H1 (cell line): ENCODE measurements around the gene PDK1. TPM values are rescaled to one million over a fixed set of nuclear protein-coding genes. Genes with fewer than 3 reads are reported as not detected.
A peak's percentile ranks its signal among the peaks of the same experiment; 100 is the strongest.

Source experiments
- CTCF ChIA-PET: fragments of 300-600 bp; sonication (Branson Sonifier 250); formaldehyde crosslinking; loops from one replicate; lab custom pipeline; 2021; ENCODE audit not compliant: partially characterized antibody; lab: Charles Lee
- POLR2A ChIA-PET: fragments of 300-600 bp; sonication (Branson Sonifier 250); formaldehyde crosslinking; loops from one replicate; lab custom pipeline; 2021; ENCODE audit warnings: inconsistent platforms; ENCODE audit not compliant: partially characterized antibody; lab: Charles Lee
- DNase-seq, 2 experiments: peaks; one replicate each; pipeline versions ENCODE4 v3.0.0 to v3.0.0-alpha.2; 2010 to 2022; ENCODE audit warnings: low spot score in 2 of 2, low read depth in 1 of 2, mixed read lengths in 1 of 2
- FAIRE-seq: peaks from 2 replicates; lab custom pipeline; 2011; peaks lifted over from hg19 to GRCh38; lab: Jason Lieb, UNC
- H2AFZ ChIP-seq: 2 replicates; pipeline ENCODE4 v1.8.1; 2012; ENCODE audit warnings: low read length, inconsistent platforms
- H2AK5ac ChIP-seq: 2 replicates; pipeline ENCODE4 v1.6.1; 2013; ENCODE audit warnings: low read depth, low read length
- H2BK120ac ChIP-seq: replicated peaks from 2 replicates; pipeline ENCODE3; 2013; ENCODE audit warnings: low read depth, low read length, inconsistent platforms
- H2BK12ac ChIP-seq: 2 replicates; pipeline ENCODE4 v1.6.1; 2013; ENCODE audit warnings: low read depth, low read length
- H2BK15ac ChIP-seq: 2 replicates; pipeline ENCODE4 v1.6.1; 2013; ENCODE audit warnings: low read length
- H2BK20ac ChIP-seq: 2 replicates; pipeline ENCODE4 v1.6.1; 2013; ENCODE audit warnings: low read length
- H2BK5ac ChIP-seq: 2 replicates; pipeline ENCODE4 v1.6.1; 2013; ENCODE audit warnings: low read depth, low read length
- H3K14ac ChIP-seq: 2 replicates; pipeline ENCODE4 v1.6.1; 2013; ENCODE audit warnings: inconsistent platforms; ENCODE audit not compliant: insufficient read length
- H3K18ac ChIP-seq: 2 replicates; pipeline ENCODE4 v1.6.1; 2013; ENCODE audit warnings: low read length; ENCODE audit errors: extremely low read depth
- H3K23ac ChIP-seq: 2 replicates; pipeline ENCODE4 v1.6.1; 2013; ENCODE audit warnings: inconsistent platforms; ENCODE audit not compliant: insufficient read length
- H3K23me2 ChIP-seq: 2 replicates; pipeline ENCODE4 v1.6.1; 2013; ENCODE audit warnings: low read depth, low read length
- H3K27ac ChIP-seq: 2 replicates; pipeline ENCODE4 v1.6.1; 2011; ENCODE audit warnings: low read depth, low read length, inconsistent platforms
- H3K27me3 ChIP-seq, 4 experiments: replicated peaks in 1 of 4; 1 replicate in 1 of 4; 2 replicates in 3 of 4; pipeline versions ENCODE4 v1.6.1 to v1.8.1; 2011 to 2013; ENCODE audit warnings: low read length in 3 of 4, mild to moderate bottlenecking in 3 of 4, inconsistent platforms in 2 of 4, mixed read lengths in 2 of 4, moderate library complexity in 1 of 4; ENCODE audit not compliant: control insufficient read depth in 3 of 4, insufficient read depth in 3 of 4; ENCODE audit errors: extremely low read depth in 1 of 4
- H3K36me3 ChIP-seq, 4 experiments: 2 replicates each; pipeline versions ENCODE4 v1.6.1 to v1.8.1; 2011 to 2013; ENCODE audit warnings: mild to moderate bottlenecking in 4 of 4, low read length in 3 of 4, moderate library complexity in 2 of 4, control low read depth in 1 of 4, inconsistent platforms in 1 of 4; ENCODE audit not compliant: insufficient read depth in 4 of 4, control insufficient read depth in 2 of 4
- H3K4ac ChIP-seq: replicated peaks from 2 replicates; pipeline ENCODE3; 2013; ENCODE audit warnings: low read length, low read depth, mixed read lengths, inconsistent platforms; ENCODE audit not compliant: insufficient read length
- H3K4me1 ChIP-seq, 4 experiments: replicated peaks in 1 of 4; 1 replicate in 1 of 4; 2 replicates in 3 of 4; pipeline versions ENCODE4 v1.6.1 to v1.8.1; 2011 to 2013; ENCODE audit warnings: low read length in 3 of 4, inconsistent platforms in 2 of 4, mixed read lengths in 1 of 4; ENCODE audit not compliant: insufficient read depth in 4 of 4, control insufficient read depth in 3 of 4
- H3K4me2 ChIP-seq, 2 experiments: 2 replicates each; pipeline versions ENCODE4 v1.6.1 to v1.8.1; 2011 to 2013; ENCODE audit warnings: low read depth in 2 of 2, low read length in 2 of 2, control low read depth in 1 of 2, inconsistent platforms in 1 of 2, mild to moderate bottlenecking in 1 of 2; ENCODE audit not compliant: insufficient read depth in 1 of 2
- H3K4me3 ChIP-seq, 4 experiments: fragments of 200-600, 300-600 bp in 1 of 4; sonication (generic), shearing (Covaris generic), sonication (Bioruptor Twin) in 1 of 4; 2 replicates each; pipeline versions ENCODE4 v1.5.1 to v1.8.1; 2011 to 2016; ENCODE audit warnings: low read length in 4 of 4, low read depth in 3 of 4, control low read depth in 2 of 4, inconsistent platforms in 2 of 4, mild to moderate bottlenecking in 2 of 4, mixed read lengths in 1 of 4, moderate library complexity in 1 of 4; ENCODE audit not compliant: insufficient read depth in 2 of 4; ENCODE audit errors: extremely low read depth in 1 of 4
- H3K56ac ChIP-seq: replicated peaks from 2 replicates; pipeline ENCODE3; 2013; ENCODE audit warnings: low read depth, mild to moderate bottlenecking, mixed read lengths, low read length, inconsistent platforms; ENCODE audit not compliant: insufficient read length
- H3K79me1 ChIP-seq: 2 replicates; pipeline ENCODE4 v1.6.1; 2013; ENCODE audit warnings: low read depth, low read length, control low read depth
- H3K79me2 ChIP-seq, 2 experiments: 2 replicates each; pipeline versions ENCODE4 v1.6.1 to v1.8.1; 2012 to 2013; ENCODE audit warnings: low read length in 2 of 2, mild to moderate bottlenecking in 2 of 2, inconsistent platforms in 1 of 2; ENCODE audit not compliant: insufficient read depth in 2 of 2, control insufficient read depth in 1 of 2
- H3K9ac ChIP-seq, 4 experiments: replicated peaks in 1 of 4; 1 replicate in 1 of 4; 2 replicates in 3 of 4; pipeline versions ENCODE4 v1.6.1 to v1.8.1; 2011 to 2013; ENCODE audit warnings: low read depth in 3 of 4, low read length in 3 of 4, control low read depth in 2 of 4, mild to moderate bottlenecking in 2 of 4, moderate library complexity in 2 of 4, inconsistent platforms in 1 of 4; ENCODE audit errors: extremely low read depth in 1 of 4
- H3K9me3 ChIP-seq, 2 experiments: 2 replicates each; pipeline versions ENCODE4 v1.6.1 to v1.8.1; 2012 to 2013; ENCODE audit warnings: mild to moderate bottlenecking in 2 of 2, moderate library complexity in 2 of 2, control low read depth in 1 of 2, inconsistent platforms in 1 of 2, low read depth in 1 of 2, low read length in 1 of 2, mixed read lengths in 1 of 2; ENCODE audit not compliant: insufficient read depth in 2 of 2
- H4K20me1 ChIP-seq, 2 experiments: replicated peaks in 1 of 2; 2 replicates each; pipeline versions ENCODE3 to v1.8.1; 2011 to 2013; ENCODE audit warnings: inconsistent platforms in 2 of 2, low read length in 2 of 2, mild to moderate bottlenecking in 1 of 2; ENCODE audit not compliant: insufficient read depth in 2 of 2, control insufficient read depth in 1 of 2
- H4K5ac ChIP-seq: 2 replicates; pipeline ENCODE4 v1.6.1; 2013; ENCODE audit warnings: low read length, low read depth, mixed read lengths, inconsistent platforms; ENCODE audit not compliant: insufficient read length
- H4K8ac ChIP-seq: 2 replicates; pipeline ENCODE4 v1.8.0; 2013; ENCODE audit warnings: mild to moderate bottlenecking, moderate library complexity, low read length, inconsistent platforms; ENCODE audit not compliant: insufficient read depth; ENCODE audit errors: extremely low read depth
- H4K91ac ChIP-seq: replicated peaks from 2 replicates; pipeline ENCODE3; 2013; ENCODE audit warnings: low read length, mixed read lengths, inconsistent platforms; ENCODE audit not compliant: insufficient read length
- NANOG ChIP-seq: IDR thresholded peaks from 2 replicates; pipeline ENCODE4 v1.6.1; 2011; ENCODE audit warnings: low read length, low read depth, mild to moderate bottlenecking, inconsistent platforms; ENCODE audit not compliant: insufficient read depth, poor library complexity, severe bottlenecking
- NRF1 ChIP-seq: IDR thresholded peaks from 2 replicates; pipeline ENCODE4 v1.6.1; 2011; ENCODE audit warnings: mild to moderate bottlenecking, low read depth, low read length, improper control_type of control experiment
- POLR2AphosphoS5 ChIP-seq: IDR thresholded peaks from 2 replicates; pipeline ENCODE4 v1.6.1; 2011; ENCODE audit warnings: low read depth, low read length
- SIX5 ChIP-seq: IDR thresholded peaks from 2 replicates; pipeline ENCODE4 v1.6.1; 2011; ENCODE audit warnings: mild to moderate bottlenecking, low read depth, low read length
- YY1 ChIP-seq: IDR thresholded peaks from 2 replicates; pipeline ENCODE4 v1.6.1; 2011; ENCODE audit warnings: low read depth, mild to moderate bottlenecking, low read length
- WGBS, 2 experiments: shearing (Covaris generic) in 1 of 2; methylation state at CpG; one replicate each; pipeline versions ENCODE4 v1.1.6 to v1.1.7; 2013 to 2015; ENCODE audit warnings: low lambda C conversion rate in 2 of 2, mixed read lengths in 2 of 2, inconsistent platforms in 1 of 2, low coverage in 1 of 2, missing lambda C conversion rate in 1 of 2; ENCODE audit not compliant: insufficient replicate concordance in 2 of 2, insufficient coverage in 1 of 2, insufficient read length in 1 of 2; ENCODE audit errors: extremely low coverage in 1 of 2, missing lambda C conversion rate in 1 of 2; 5-methylcytosine and 5-hydroxymethylcytosine counted together
- polyA plus RNA-seq, 7 experiments: library from polyadenylated mRNA; depleted of rRNA in 3 of 7; stranded (reverse) in 5 of 7; unstranded in 2 of 7; fragments of >200 nt in 5 of 7; fragments of 200-250 nt in 2 of 7; gene quantifications; 1 replicate in 5 of 7; 2 replicates in 1 of 7; 4 replicates in 1 of 7; pipeline versions ENCODE4 v1.2.1 to v1.2.3, GENCODE V29; 2011 to 2013; ENCODE audit warnings: missing spikeins in 2 of 7, mixed read lengths in 2 of 7
- total RNA-seq: library from RNA; stranded (reverse); fragmentation: NEBNext Ultra II Directional; extraction: Animal tissue kit (Norgen Biotek cat#: 25700); gene quantifications from 2 replicates; pipeline ENCODE4 v1.2.1, GENCODE V29; 2021

The PDK1 gene
- total and polyA plus RNA-seq, 2 of the 8 experiments (the other 6 are each of a cell fraction or from before 2014, with no cell fraction given): 18.2 to 21.9 TPM

GRCh38 chr2:172507199-172507598 lies 48.7 kb upstream of the PDK1 start:
- H3K14ac ChIP-seq: no peak overlapping the region
- H4K8ac ChIP-seq: no peak overlapping the region
- H3K56ac ChIP-seq: no peak overlapping the region
- H3K36me3 ChIP-seq: peaks cover 2 to 45% (median 20%) of the 10 kb centered on the region in 4 experiments; a peak in 6 of 8 replicates
- H2BK20ac ChIP-seq: no peak overlapping the region
- no peaks in the 10 kb centered on the region for H3K27me3 ChIP-seq
- DNase-seq: no peak
- no peaks in the 10 kb centered on the region for H3K79me2 ChIP-seq
- no peak overlapping the region for H4K5ac ChIP-seq
- H3K9me3 ChIP-seq: peaks cover 10 to 11% of the 10 kb centered on the region in 2 experiments
- TF ChIP-seq POLR2AphosphoS5 (peak; percentile 54; the same call in 1 of the 2 replicates), SIX5 (no peak), NANOG (no peak), YY1 (no peak), NRF1 (no peak)
- H3K27ac ChIP-seq: no peak overlapping the region
- no peak overlapping the region for H2AFZ ChIP-seq
- H3K79me1 ChIP-seq: no peaks in the 10 kb centered on the region
- no peak overlapping the region for H2BK5ac ChIP-seq
- H2AK5ac ChIP-seq: no peak overlapping the region
- no peak overlapping the region for H3K18ac ChIP-seq
- H3K4me3 ChIP-seq: no peak overlapping the region
- H2BK120ac ChIP-seq: no peak overlapping the region
- no peak overlapping the region for H3K4ac ChIP-seq
- no peak overlapping the region for H3K4me2 ChIP-seq
- no peak overlapping the region for H4K91ac ChIP-seq
- H3K9ac ChIP-seq: no peak overlapping the region
- no peaks in the 10 kb centered on the region for H4K20me1 ChIP-seq
- H3K23me2 ChIP-seq: no peaks in the 10 kb centered on the region
- POLR2A ChIA-PET: interaction anchor here (1.2 kb wide), 1 partner anchor 25 kb away, joined by 4 read pairs; no protein-coding TSS in a partner anchor
- no peak for FAIRE-seq
- 78% methylated on average over 4 of the region's 4 CpGs; no CpG with 5 or more reads in 1 of the 2 experiments for WGBS, 2 experiments
- no peaks in the 10 kb centered on the region for H3K4me1 ChIP-seq
- no peak overlapping the region for H3K23ac ChIP-seq
- CTCF ChIA-PET: interaction anchor here (1.0 to 1.5 kb wide), 2 partner anchors 23 to 203 kb away, joined by 3 to 4 read pairs; no protein-coding TSS in a partner anchor
- H2BK15ac ChIP-seq: no peak overlapping the region
- no peak overlapping the region for H2BK12ac ChIP-seq
